Measurements from ENCODE around the gene DOCK1.

Gene DOCK1

GRCh38 chr10:126955934-126956711 lies 50.9 kb downstream of the DOCK1 start:
- DNase-seq, result no peak

DNA sequence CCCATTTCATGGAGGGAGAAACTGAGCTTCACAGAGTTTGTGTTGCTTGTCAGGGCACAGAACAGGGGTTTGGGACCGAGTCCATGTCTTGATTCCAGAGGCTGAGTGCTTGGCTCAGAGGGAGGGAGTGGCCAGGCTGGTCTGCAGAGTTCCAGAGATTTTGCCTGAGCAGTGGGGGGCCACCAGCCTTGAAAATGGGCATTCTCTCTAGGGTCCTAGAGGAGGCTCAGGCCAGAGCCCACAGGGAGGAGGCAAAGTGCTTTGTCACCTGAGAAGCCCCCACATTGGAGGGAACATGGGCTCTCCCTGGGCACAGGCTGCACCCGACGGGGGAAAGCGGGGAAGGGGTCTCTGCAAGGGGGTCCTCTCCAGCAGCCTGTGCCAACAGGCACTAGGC lies 51.5 kb downstream of the DOCK1 start:
- DNase-seq, result no peak

GRCh38 chr10:126957111-126957510 lies 51.9 kb downstream of the DOCK1 start:
- DNase-seq, result no peak

DNA sequence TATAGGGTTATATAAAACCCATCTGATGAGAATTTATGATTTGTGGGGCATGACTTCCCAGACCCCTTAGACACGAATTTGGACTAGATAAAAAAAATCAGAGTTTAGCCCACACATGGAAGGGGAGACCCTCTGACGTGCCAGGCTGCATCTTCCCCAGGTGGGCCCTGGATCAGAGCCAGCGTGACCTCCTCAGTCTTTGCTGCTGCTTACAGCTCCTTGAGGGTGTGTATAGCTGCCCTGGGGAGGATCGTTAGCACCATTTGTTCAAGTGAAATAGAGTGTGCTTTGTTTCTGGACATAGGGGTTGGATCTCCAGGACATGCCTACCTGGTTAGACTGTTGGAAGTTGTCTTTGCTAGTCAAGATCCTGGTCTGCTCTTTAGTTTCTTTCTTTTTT lies 54.2 kb downstream of the DOCK1 start:
- no peak for DNase-seq

DNA sequence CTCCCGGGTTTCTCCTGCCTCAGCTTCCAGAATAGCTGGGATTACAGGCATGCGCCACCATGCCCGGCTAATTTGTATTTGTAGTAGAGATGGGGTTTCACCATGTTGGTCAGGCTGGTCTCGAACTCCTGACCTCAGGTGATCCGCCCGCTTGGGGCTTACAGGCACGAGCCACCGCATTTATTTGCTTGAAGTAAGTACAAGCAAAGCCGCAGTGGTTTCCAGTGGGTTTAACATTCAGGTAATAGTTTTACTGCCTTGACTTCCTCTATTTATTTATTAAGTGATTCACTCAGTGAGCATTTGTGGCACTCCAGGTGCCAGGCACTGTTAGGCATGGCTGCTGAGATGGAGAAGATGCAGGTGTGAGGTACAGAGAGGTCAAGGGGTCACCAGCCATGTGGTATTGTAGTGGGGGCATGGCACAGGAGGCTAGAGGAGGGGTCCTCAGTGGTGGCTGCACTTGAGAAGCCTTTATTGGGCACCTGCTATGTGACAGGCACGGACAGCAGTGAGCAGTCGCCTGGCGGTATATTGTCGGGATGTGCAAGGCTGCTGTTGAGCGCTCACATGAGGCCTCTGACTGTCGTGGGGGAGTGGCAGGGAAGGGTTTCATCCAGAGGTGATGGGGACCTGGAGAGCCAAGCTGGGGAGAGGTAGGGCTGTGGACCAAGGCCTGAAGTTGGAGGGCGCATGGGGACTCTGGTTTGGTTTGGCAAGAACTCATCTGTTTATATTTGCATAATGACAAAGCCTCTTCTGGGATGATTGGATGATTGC lies 54.9 kb downstream of the DOCK1 start:
- DNase-seq, result no peak

DNA sequence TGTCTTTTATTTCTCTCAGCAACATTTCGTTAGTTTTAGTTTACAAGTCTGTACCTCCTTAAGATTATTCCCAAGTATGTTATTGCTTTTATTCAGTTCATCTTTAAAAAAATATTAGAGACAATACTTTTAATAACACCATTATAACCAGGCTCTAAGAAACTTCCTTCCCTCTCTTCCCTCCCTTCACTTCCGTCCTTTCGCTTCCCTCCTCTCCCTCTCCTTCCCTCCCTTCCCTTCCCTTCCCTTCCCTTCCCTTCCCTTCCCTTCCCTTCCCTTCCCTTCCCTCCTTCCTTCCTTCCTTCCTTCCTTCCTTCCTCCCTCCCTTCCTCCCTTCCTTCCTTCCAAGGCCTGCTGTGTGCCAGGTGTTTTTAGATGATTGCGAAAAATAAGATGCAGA lies 58.1 kb downstream of the DOCK1 start:
- DNase-seq, result no peak

DNA sequence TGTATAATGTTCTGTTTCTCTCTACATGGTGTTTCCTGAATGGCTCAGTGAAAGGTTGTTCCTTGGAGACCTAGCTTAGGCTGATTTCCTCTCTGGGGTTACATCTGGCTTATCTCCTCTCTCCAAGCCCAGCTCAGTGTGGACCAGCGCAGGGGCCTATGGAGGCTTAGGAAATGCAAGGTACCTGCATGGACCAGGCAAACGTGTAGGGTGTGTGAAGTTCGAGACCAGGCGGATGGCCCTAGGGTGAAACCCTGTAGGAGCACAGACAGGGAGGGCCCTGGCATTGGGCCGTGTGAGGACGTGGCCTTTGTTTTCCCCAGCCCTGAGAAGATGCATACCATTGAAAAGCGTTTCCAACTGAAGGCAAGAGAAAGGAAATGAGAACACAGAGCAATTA lies 59.0 kb downstream of the DOCK1 start:
- no peak for DNase-seq

DNA sequence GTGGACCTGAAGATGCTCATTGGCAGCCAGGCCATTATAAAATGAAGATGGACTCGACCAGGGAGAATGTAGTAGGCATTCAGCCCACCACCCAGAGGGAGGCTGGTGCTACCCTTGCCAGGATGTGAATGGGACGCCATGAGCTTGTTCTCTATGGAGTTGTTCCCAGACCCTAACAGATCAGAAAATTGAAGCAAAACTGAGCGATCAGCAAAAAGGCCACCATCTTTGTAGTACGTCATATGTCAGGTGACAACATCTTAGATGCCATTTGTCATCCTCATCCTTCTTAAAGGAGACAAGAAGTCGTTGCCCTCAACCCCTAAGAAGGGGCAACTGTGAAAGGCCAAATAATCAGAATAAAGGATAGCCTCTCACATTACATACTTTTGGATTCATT lies 61.7 kb downstream of the DOCK1 start:
- DNase-seq, result no peak

- peak; percentile 57 for DNase-seq
Measured at GRCh38 chr10:126969310-126969709, 64.1 kb downstream of the DOCK1 start.

DNA sequence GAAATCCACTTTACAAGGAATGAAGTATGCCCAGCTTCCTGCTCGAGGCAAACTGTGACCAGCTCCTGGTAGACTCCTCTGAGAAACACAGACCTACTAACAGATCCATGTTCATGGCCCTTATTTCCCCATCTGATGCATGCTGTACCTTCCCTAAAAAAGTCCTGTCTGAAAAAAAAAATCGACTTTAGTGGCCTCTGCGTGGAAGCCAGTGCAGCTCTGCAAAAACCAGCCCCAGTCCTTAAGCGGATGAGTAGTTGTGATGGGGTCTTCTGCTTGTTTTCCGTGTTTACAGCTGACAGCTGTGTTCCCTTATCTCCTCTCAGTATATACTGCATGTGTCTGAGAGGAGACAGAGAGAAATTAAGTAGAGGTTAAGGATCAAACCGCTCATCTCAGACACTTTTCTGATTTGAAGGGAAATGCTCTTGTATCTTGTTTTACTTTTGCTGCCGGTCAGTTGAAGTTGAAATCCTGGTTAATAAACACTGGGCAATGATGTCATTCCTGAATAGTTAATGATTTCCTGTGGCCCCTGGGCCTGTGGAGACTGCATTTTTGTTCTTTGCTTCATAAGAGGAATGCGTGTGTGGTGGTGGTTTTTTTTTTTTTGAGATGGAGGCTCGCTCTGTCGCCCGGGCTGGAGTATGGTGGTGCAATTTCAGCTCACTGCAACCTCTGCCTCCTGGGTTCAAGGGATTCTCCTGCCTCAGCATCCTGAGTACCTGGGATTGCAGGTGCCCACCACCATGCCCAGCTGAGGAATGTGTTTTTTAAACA lies 67.6 kb downstream of the DOCK1 start:
- no peak for DNase-seq

- no peak for DNase-seq
Measured at GRCh38 chr10:126975221-126975620, 70.0 kb downstream of the DOCK1 start.

GRCh38 chr10:126977216-126977615 lies 72.0 kb downstream of the DOCK1 start:
- no peak for DNase-seq

GRCh38 chr10:126979311-126979710 lies 74.1 kb downstream of the DOCK1 start:
- no peak for DNase-seq

GRCh38 chr10:126993208-126993607 lies 88.0 kb downstream of the DOCK1 start:
- DNase-seq, result no peak

DNA sequence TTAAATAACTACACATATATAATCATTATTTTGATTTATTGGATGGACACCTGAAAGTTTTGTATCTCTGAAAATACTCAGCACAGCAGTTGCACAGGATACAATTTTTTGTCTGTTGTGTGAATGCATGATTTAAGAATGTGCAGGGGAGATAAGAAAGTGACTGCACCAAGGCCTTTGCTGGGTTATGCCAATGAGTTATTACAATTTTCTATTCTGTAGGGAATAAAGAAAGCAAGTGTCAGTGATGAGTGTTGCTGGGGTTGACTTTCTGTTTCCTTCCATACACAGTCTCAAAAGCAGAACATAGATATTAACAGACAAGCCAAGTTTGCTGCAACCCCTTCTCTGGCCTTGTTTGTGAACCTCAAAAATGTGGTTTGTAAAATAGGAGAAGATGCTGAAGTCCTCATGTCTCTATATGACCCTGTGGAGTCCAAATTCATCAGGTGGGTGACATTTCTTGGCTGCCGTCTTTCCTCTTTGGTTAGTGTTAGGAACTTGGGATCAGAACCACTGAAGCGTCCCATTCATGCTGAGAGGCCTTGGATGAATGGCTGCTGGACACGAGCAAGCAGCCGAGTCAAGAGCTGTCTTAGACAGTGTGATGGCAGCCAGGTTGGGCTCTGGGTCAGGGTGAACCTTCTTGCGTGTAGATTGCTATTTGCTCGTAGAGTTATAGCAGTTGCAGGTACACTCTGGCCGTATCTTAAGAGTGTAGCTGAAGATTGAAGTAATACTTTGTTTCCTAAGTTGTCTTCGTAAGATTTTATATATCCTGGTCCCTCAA lies 92.8 kb downstream of the DOCK1 start:
- no peak for DNase-seq

- DNase-seq, result no peak
Measured at GRCh38 chr10:127000598-127000997, 95.4 kb downstream of the DOCK1 start.

- DNase-seq, result no peak
Measured at GRCh38 chr10:127003032-127003685, 97.9 kb downstream of the DOCK1 start.

DNA sequence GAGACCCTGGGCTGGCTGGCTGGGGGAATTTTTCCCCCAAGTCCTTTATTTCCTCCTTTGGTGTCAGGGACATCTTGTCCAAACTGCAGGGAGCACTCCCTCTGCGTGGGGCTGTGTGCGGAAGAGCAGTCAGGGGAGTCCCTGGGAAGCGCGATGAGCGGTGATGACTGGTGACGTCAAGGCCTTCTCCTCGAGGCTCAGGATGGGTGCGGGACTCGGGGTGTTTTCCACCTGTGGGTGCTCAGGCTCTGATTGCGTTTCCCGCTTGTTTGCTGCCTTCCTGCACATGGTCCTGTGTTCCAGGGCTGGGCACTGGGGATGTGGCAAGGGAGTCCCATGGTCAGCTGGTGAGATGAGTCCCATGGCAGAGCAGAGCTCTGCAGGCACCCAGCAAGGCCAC lies 101.2 kb downstream of the DOCK1 start:
- DNase-seq, result no peak

GRCh38 chr10:127009366-127009765 lies 104.1 kb downstream of the DOCK1 start:
- no peak for DNase-seq

DNA sequence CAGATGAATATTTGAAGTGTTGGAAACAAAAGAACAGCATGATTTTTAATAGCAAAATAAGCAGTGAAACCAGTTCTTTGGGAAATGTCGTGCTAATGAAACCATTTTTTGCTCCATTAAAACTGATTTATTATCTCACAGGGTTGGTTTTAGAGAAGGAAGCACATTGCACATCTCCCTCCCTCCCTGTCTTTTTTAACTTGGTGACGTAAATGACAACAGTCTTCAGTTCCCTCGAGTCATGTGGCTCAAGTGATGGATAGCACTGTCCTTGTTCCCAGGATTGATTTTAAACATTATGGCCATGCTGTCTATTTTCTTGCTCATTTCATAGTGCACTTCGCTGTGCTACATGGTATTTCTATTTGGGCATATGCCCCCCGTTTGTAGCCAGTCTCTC lies 105.9 kb downstream of the DOCK1 start:
- no peak for DNase-seq

DNA sequence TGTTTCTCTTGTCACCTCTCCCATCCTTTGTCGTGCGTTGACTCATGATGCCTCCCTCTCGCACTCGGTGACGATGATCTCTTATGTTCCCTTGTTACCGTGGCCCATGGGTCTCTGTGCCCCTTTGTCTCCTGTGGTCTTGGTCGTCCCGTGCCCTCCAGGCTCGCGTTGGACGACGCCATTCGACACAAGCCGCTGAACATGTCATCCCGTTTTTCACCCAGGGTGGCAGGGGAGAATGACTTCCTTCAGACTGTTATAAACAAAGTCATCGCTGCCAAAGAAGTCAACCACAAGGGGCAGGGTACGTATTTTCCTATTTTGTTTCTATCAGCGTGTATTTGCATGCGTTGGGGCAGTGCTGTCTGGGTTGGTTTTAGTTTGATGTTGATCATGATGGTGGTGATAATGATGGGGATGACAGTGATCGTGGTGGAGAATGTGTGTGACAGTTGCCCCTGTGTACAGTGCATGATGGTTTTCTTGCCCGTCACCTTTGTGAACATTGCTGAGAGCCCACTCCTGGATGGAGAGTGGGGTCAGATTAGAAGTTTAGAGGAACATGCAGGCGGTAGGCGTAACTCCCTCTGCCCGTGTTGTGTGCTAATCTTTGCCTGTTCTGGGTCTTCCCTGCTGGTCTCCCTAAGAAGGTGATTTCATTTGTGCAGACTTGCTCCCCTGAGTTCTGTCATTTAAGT lies 107.0 kb downstream of the DOCK1 start:
- DNase-seq, result no peak

- no peak for DNase-seq
Measured at GRCh38 chr10:127012769-127013152, 107.5 kb downstream of the DOCK1 start.

Data from NCI-H146 (cell line).